ENCODE data around the gene MRPL4.

MRPL4 gene

DNA sequence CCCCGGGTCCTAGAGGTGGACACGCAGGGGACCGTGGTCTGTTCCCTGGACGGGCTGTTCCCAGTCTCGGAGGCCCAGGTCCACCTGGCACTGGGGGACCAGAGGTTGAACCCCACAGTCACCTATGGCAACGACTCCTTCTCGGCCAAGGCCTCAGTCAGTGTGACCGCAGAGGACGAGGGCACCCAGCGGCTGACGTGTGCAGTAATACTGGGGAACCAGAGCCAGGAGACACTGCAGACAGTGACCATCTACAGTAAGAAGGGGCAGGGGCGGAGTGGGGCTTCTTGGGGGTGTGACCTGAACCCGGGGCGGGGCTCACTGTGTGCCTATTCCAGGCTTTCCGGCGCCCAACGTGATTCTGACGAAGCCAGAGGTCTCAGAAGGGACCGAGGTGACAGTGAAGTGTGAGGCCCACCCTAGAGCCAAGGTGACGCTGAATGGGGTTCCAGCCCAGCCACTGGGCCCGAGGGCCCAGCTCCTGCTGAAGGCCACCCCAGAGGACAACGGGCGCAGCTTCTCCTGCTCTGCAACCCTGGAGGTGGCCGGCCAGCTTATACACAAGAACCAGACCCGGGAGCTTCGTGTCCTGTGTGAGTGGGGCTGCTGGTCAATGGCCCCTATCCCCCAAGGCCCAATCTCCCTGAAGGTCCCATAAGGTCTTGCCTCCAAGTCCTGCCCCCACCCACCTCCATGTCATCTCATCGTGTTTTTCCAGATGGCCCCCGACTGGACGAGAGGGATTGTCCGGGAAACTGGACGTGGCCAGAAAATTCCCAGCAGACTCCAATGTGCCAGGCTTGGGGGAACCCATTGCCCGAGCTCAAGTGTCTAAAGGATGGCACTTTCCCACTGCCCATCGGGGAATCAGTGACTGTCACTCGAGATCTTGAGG lies 32.3 kb downstream of the MRPL4 start:
- Histone ChIP-seq H4K91ac (ENCODE audit: low read depth, low read length, poor library complexity) (no peak overlapping the region), H3K4me1 (ENCODE audit: control insufficient read depth in 2 of 2, insufficient read depth in 1 of 2, low read depth in 1 of 2, low read length in 2 of 2) (peaks cover 3 to 10% of the 10 kb centered on the region in 2 donors), H3K36me3 (replicated peaks in 1 of 2; ENCODE audit: control insufficient read depth in 2 of 2, insufficient read depth in 2 of 2, low read length in 2 of 2) (peaks cover 0 to 58% of the 10 kb centered on the region in 2 donors), H3K27me3 (ENCODE audit: control insufficient read depth in 3 of 3, insufficient read depth in 3 of 3, low read depth in 1 of 3, low read length in 3 of 3) (peaks cover 2 to 34% (median 15%) of the 10 kb centered on the region in 3 experiments), H4K8ac (ENCODE audit: low read depth, low read length) (no peak overlapping the region), H3K23ac (ENCODE audit: low read depth, low read length, poor library complexity) (peak overlapping the region; percentile 75), H2BK15ac (ENCODE audit: low read length) (peak overlapping the region; percentile 81), H2BK12ac (ENCODE audit: low read length) (peak overlapping the region; percentile 63), H3K4ac (ENCODE audit: low read length) (no peak overlapping the region), H2AK5ac (ENCODE audit: low read depth, low read length) (peak overlapping the region; percentile 84), H2AFZ (ENCODE audit: low read length) (no peak overlapping the region), H2BK5ac (ENCODE audit: low read length) (peak overlapping the region; percentile 75), H3K79me1 (ENCODE audit: low read depth, low read length) (no peaks in the 10 kb centered on the region), H3K14ac (ENCODE audit: low read length) (no peak overlapping the region), H3K9me3 (replicated peaks in 1 of 2; ENCODE audit: control insufficient read depth in 2 of 2, insufficient read depth in 1 of 2, low read depth in 1 of 2, low read length in 2 of 2) (peaks cover 0 to 7% of the 10 kb centered on the region in 2 donors), H3K4me2 (ENCODE audit: insufficient read depth, low read length, poor library complexity, severe bottlenecking) (no peak overlapping the region), H2BK120ac (ENCODE audit: low read depth, low read length) (no peak overlapping the region), H3K4me3 (ENCODE audit: low read length in 2 of 2) (no peak overlapping the region), H3K18ac (ENCODE audit: low read length) (peak overlapping the region; percentile 48), H3K9ac (ENCODE audit: low read depth, low read length, poor library complexity) (peak overlapping the region; percentile 60), H3K27ac (replicated peaks; ENCODE audit: low read length) (no peak overlapping the region)
- DNase-seq (ENCODE audit: low spot score): no peak
- no CpG with 5 or more reads among the region's 34 CpGs for WGBS, 2 donors (ENCODE audit: extremely low coverage in 2 of 2, insufficient read length in 2 of 2, insufficient replicate concordance in 1 of 2)

DNA sequence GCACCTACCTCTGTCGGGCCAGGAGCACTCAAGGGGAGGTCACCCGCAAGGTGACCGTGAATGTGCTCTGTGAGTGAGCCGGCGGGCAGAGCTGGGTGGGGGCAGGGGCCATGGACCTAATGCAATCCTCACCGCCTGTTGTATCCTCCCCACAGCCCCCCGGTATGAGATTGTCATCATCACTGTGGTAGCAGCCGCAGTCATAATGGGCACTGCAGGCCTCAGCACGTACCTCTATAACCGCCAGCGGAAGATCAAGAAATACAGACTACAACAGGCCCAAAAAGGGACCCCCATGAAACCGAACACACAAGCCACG lies 32.9 kb downstream of the MRPL4 start:
- H2BK15ac ChIP-seq (ENCODE audit: low read length): peak overlapping the region; percentile 81
- H3K14ac ChIP-seq (ENCODE audit: low read length): no peak overlapping the region
- H3K9me3 ChIP-seq (replicated peaks in 1 of 2; ENCODE audit: control insufficient read depth in 2 of 2, insufficient read depth in 1 of 2, low read depth in 1 of 2, low read length in 2 of 2): peaks cover 0 to 7% of the 10 kb centered on the region in 2 donors
- H2AK5ac ChIP-seq (ENCODE audit: low read depth, low read length): peak overlapping the region; percentile 84
- H3K27me3 ChIP-seq (ENCODE audit: control insufficient read depth in 3 of 3, insufficient read depth in 3 of 3, low read depth in 1 of 3, low read length in 3 of 3): peaks cover 7 to 39% (median 17%) of the 10 kb centered on the region in 3 experiments
- H3K4ac ChIP-seq (ENCODE audit: low read length): no peak overlapping the region
- H2AFZ ChIP-seq (ENCODE audit: low read length): no peak overlapping the region
- peaks cover 0 to 52% of the 10 kb centered on the region in 2 donors for H3K36me3 ChIP-seq (replicated peaks in 1 of 2; ENCODE audit: control insufficient read depth in 2 of 2, insufficient read depth in 2 of 2, low read length in 2 of 2)
- H4K91ac ChIP-seq (ENCODE audit: low read depth, low read length, poor library complexity): no peak overlapping the region
- no peaks in the 10 kb centered on the region for H3K79me1 ChIP-seq (ENCODE audit: low read depth, low read length)
- no peak overlapping the region for H2BK5ac ChIP-seq (ENCODE audit: low read length)
- WGBS, 2 donors (ENCODE audit: extremely low coverage in 2 of 2, insufficient read length in 2 of 2, insufficient replicate concordance in 1 of 2): no CpG with 5 or more reads among the region's 13 CpGs
- no peak overlapping the region for H2BK120ac ChIP-seq (ENCODE audit: low read depth, low read length)
- H3K18ac ChIP-seq (ENCODE audit: low read length): no peak overlapping the region
- H3K4me2 ChIP-seq (ENCODE audit: insufficient read depth, low read length, poor library complexity, severe bottlenecking): no peak overlapping the region
- no peak overlapping the region for H4K8ac ChIP-seq (ENCODE audit: low read depth, low read length)
- peaks cover 3 to 13% of the 10 kb centered on the region in 2 donors for H3K4me1 ChIP-seq (ENCODE audit: control insufficient read depth in 2 of 2, insufficient read depth in 1 of 2, low read depth in 1 of 2, low read length in 2 of 2)
- H3K9ac ChIP-seq (ENCODE audit: low read depth, low read length, poor library complexity): peak overlapping the region; percentile 30
- no peak for DNase-seq (ENCODE audit: low spot score)
- no peak overlapping the region for H3K27ac ChIP-seq (replicated peaks; ENCODE audit: low read length)
- H3K4me3 ChIP-seq (ENCODE audit: low read length in 2 of 2): no peak overlapping the region
- H2BK12ac ChIP-seq (ENCODE audit: low read length): no peak overlapping the region
- H3K23ac ChIP-seq (ENCODE audit: low read depth, low read length, poor library complexity): peak overlapping the region; percentile 75

DNA sequence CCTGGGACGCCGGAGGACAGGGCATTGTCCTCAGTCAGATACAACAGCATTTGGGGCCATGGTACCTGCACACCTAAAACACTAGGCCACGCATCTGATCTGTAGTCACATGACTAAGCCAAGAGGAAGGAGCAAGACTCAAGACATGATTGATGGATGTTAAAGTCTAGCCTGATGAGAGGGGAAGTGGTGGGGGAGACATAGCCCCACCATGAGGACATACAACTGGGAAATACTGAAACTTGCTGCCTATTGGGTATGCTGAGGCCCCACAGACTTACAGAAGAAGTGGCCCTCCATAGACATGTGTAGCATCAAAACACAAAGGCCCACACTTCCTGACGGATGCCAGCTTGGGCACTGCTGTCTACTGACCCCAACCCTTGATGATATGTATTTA lies 33.4 kb downstream of the MRPL4 start:
- Histone ChIP-seq H2BK12ac (ENCODE audit: low read length) (peak overlapping the region; percentile 63), H3K18ac (ENCODE audit: low read length) (no peak overlapping the region), H3K9ac (ENCODE audit: low read depth, low read length, poor library complexity) (peak overlapping the region; percentile 30), H3K23ac (ENCODE audit: low read depth, low read length, poor library complexity) (peak overlapping the region; percentile 75), H2BK15ac (ENCODE audit: low read length) (peak overlapping the region; percentile 81), H3K4ac (ENCODE audit: low read length) (no peak overlapping the region), H3K79me1 (ENCODE audit: low read depth, low read length) (no peaks in the 10 kb centered on the region), H3K27me3 (ENCODE audit: control insufficient read depth in 3 of 3, insufficient read depth in 3 of 3, low read depth in 1 of 3, low read length in 3 of 3) (peaks cover 12 to 43% (median 21%) of the 10 kb centered on the region in 3 experiments), H3K36me3 (replicated peaks in 1 of 2; ENCODE audit: control insufficient read depth in 2 of 2, insufficient read depth in 2 of 2, low read length in 2 of 2) (peaks cover 0 to 47% of the 10 kb centered on the region in 2 donors), H3K27ac (replicated peaks; ENCODE audit: low read length) (no peak overlapping the region), H4K91ac (ENCODE audit: low read depth, low read length, poor library complexity) (no peak overlapping the region), H3K4me3 (ENCODE audit: low read length in 2 of 2) (no peak overlapping the region), H3K4me1 (ENCODE audit: control insufficient read depth in 2 of 2, insufficient read depth in 1 of 2, low read depth in 1 of 2, low read length in 2 of 2) (peaks cover 8 to 16% of the 10 kb centered on the region in 2 donors), H2BK5ac (ENCODE audit: low read length) (no peak overlapping the region), H4K8ac (ENCODE audit: low read depth, low read length) (no peak overlapping the region), H3K14ac (ENCODE audit: low read length) (no peak overlapping the region), H3K9me3 (replicated peaks in 1 of 2; ENCODE audit: control insufficient read depth in 2 of 2, insufficient read depth in 1 of 2, low read depth in 1 of 2, low read length in 2 of 2) (peaks cover 0 to 7% of the 10 kb centered on the region in 2 donors), H2AFZ (ENCODE audit: low read length) (no peak overlapping the region), H2BK120ac (ENCODE audit: low read depth, low read length) (no peak overlapping the region), H2AK5ac (ENCODE audit: low read depth, low read length) (no peak overlapping the region), H3K4me2 (ENCODE audit: insufficient read depth, low read length, poor library complexity, severe bottlenecking) (no peak overlapping the region)
- WGBS, 2 donors (ENCODE audit: extremely low coverage in 2 of 2, insufficient read length in 2 of 2, insufficient replicate concordance in 1 of 2): no CpG with 5 or more reads among the region's 4 CpGs
- DNase-seq (ENCODE audit: low spot score): no peak

Measured in neuronal stem cell (in vitro differentiated cells).